Spleen (tissue), 7 donors: ENCODE measurements around the gene FANCL.
"Not testable (repeated sequence)": the region's sequence is repeated elsewhere in the genome, so short reads cannot be mapped to it uniquely, and the experiment has no call there.

Experiments
- POLR2A ChIP-seq, 3 donors: fragments of 450-650 bp; IDR thresholded peaks; one replicate each; pipeline ENCODE4 v1.5.1; 2017; ENCODE audit warnings: antibody characterized with exemption in 3 of 3, mild to moderate bottlenecking in 1 of 3
- POLR2AphosphoS5 ChIP-seq, 3 donors: sonication (generic); formaldehyde crosslinking; IDR thresholded peaks; one replicate each; pipeline ENCODE4 v1.5.1; 2017; ENCODE audit warnings: antibody characterized with exemption in 3 of 3
- TF ChIP-seq, protein P1 (sequence below), 11 experiments: fragments of 200-600 bp in 7 of 11; fragments of 450-650 bp in 4 of 11; sonication (generic) in 4 of 11; IDR thresholded peaks in 8 of 11; conservative IDR thresholded peaks in 3 of 11; 1 replicate in 7 of 11; 2 replicates in 4 of 11; pipeline versions ENCODE4 v1.4.0 to v1.8.0; 2016 to 2021; ENCODE audit warnings: antibody characterized with exemption in 11 of 11, inconsistent platforms in 4 of 11, mild to moderate bottlenecking in 1 of 11
- donor health status: DM: no; HTN: no; CAD: no; lungs with moderate emphysema.
- donor health status: DM: no; HTN: no; CAD: no.
- donor health status: DM: no; HTN: no; CAD: no.

DNA sequence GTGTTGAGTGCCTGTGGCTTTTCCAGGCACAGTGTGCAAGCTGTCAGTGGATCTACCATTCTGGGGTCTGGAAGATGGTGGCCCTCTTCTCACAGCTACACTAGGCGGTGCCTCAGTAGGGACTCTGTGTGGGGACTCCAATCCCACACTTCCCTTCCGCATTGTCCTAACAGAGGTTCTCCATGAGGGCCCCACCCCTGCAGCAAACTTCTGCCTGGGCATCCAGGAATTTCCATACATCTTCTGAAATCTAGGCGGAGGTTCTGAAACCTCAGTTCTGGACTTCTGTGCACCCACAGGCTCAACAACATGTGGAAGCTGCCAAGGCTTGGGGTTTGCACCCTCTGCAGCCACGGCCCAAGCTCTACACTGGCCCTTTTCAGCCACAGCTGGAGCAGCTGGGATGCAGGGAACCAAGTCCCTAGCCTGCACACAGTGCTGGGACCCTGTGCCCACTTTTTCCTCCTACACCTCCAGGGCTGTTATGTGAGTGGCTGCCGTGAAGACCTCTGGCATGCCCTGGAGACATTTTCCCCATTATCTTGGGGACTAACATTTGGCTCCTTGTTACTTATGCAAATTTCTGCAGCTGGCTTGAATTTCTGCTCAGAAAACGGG is 30.1 kb downstream of the FANCL start:
- not testable (repeated sequence) for TF ChIP-seq POLR2A, POLR2AphosphoS5 (IDR thresholded peaks at IDR 0.05)
- TF ChIP-seq, protein P1, sequence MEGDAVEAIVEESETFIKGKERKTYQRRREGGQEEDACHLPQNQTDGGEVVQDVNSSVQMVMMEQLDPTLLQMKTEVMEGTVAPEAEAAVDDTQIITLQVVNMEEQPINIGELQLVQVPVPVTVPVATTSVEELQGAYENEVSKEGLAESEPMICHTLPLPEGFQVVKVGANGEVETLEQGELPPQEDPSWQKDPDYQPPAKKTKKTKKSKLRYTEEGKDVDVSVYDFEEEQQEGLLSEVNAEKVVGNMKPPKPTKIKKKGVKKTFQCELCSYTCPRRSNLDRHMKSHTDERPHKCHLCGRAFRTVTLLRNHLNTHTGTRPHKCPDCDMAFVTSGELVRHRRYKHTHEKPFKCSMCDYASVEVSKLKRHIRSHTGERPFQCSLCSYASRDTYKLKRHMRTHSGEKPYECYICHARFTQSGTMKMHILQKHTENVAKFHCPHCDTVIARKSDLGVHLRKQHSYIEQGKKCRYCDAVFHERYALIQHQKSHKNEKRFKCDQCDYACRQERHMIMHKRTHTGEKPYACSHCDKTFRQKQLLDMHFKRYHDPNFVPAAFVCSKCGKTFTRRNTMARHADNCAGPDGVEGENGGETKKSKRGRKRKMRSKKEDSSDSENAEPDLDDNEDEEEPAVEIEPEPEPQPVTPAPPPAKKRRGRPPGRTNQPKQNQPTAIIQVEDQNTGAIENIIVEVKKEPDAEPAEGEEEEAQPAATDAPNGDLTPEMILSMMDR (IDR thresholded peaks at IDR 0.05 in 8 of 11, conservative IDR thresholded peaks at IDR 0.05 in 3 of 11) = not testable (repeated sequence)
